ENCODE data around the gene RTN4R.
A peak's percentile ranks its signal among the peaks of the same experiment; 100 is the strongest.
"Not testable (repeated sequence)": the region's sequence is repeated elsewhere in the genome, so short reads cannot be mapped to it uniquely, and the experiment has no call there.

Gene RTN4R

DNA sequence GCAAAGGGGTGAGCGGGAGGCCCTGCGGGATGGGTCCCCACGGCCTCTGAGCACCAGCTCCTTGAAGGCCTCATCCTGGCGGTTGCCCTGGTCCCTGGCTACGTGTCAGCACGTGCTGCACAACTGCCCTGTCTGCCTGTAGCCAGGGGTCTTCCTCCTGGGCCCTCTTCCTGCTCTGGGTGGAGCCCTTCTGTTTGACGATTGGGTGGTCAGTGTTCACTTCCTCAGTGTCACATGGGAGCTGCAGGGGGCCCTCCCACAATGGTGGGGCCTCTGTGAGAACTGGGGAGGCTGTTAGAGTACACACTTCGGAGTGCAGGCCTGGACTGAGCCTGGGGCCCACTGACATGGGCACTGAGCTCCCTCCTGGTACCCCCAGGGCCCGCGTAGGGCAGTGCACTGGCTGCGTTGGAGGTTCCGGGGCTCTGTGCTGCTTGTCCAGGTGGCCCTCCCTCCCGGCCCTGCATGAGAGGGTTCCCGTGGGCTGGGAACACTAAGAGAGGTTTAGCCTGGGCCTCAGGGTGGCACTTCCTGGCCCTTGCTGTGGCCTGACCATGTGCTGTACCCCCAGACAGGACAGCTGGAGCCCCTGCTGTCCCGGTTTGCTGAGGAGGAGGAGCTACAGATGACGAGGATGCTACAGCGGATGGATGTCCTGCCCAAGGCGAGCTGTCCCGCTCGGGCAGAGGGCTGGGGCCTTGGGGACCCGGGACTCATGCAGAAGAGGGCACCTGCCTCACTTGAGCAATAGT is 38.0 kb upstream of the RTN4R start:
- DNase-seq (ENCODE audit: low spot score), result no peak

DNA sequence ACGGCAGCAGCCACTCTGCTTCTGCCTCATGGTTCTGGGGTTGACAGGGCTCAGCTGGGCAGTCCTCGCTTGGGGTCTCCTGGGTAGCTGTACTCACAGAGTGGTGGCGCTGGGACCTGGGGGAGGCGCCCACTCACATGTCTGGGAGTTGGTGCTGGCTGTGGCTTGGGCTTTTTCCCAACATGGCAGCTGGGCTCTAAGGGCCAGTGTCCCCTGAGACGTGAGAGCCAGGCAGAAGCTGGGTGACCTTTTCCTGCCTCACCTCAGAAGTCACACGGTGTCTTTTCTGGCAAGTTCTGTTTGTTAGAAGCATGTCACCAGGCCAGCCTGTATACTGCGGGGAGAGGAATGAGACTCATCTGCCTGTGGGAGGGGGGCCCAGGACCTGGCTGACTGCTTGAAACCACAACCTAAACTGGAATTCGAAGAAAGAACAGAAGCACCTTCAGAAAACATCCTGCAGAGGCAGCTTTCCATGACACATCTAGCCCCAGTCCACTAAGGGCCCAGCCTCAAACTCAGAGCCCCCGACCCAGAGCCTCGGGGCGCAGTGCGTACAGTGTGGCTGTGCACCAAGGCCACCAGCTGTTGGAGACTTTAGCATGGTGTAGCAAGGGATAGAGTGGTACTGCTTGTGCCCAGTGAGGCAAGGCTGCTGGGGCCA is 37.2 kb upstream of the RTN4R start:
- not testable (repeated sequence) for DNase-seq (ENCODE audit: low spot score)

DNA sequence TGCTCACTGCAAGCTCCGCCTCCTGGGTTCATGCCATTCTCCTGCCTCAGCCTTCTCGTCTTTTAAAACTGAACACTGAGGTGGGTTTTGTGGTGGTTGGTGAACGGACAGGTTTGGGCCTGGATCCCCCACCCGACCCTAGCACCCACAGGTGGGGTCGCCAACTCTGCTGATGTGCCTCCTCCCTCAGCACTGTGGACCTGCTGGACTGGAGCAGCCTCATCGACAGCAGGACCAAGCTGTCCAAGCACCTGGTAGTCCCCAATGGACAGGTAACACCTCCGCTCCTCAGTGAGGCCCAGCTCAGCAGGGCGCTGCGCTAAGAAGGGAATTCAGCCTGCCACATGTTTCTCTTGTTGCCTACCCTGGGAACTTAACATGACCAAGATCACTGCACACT is 36.5 kb upstream of the RTN4R start:
- no peak for DNase-seq (ENCODE audit: low spot score)

DNA sequence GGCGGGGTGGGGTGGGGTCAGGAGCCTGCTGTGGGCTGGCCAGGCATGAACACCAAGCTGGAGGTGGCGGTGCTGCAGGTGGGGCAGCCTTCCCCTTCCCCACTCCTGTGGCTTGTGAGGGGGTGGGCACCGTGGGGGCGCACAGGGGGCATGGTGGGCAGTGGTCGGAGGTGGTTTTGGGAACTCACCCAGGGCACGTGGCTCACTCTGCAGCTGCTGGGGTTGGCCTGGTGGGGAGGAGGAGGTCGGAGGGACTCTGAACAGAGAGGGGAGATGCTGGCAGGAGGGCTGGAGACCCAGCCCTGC is 35.1 kb upstream of the RTN4R start:
- DNase-seq (ENCODE audit: low spot score), result not testable (repeated sequence)

DNA sequence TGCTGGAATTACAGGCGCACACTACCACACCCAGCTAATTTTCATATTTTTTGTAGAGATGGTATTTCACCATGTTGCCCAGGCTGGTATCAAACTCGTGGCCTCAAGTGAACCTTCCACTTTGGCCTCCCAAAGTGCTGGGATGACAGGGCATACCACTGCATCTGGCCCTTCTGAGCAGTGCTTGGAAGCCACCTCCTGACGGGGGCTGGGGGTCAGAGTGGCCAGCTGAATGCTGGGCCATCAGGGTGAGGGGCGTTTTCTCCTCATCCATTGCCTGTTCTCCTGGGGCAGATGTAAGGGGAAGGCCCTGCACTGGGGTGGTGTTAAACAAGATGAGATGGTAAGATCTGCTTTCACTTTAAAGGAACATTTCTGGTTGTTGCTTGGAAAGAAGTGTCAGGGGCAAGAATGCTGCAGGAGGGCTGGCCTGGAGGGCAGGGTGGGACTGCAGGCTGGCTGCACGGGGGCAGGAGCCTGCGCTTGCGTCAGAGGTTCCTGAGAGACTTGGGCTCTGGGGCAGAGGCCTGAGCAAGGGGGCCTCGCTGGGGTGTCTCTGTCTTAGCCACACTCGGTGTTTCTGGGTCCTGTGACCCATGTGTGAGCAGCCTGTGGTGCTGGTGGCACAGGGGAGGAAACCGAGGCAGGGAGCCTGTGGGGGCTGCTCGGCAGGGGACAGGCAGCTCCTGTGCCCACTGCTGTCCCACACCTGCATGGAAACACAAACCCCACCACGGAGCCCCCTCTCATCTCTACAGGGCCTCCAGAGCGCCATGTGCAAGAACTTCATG is 34.5 kb upstream of the RTN4R start:
- no peak for DNase-seq (ENCODE audit: low spot score)

DNA sequence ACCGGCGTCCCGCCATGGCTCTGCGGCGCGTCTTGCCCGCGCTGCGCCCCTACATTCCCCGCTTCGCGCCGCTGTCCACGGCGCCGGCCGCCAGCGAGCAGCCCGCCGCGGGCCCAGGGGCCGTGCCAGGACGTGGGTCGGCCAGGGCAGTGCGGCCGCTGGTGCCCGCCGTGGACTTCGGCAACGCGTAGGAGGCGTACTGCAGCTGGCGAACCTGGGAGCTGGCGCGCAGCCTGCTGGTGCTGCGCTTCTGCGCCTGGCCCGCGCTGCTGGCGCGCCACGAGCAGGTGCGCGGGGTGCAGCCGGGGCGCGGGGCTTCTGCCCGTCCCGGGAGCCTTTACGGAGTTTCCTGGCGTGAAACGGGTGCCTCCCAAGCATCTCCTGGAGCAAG is 31.6 kb upstream of the RTN4R start:
- DNase-seq (ENCODE audit: low spot score), result no peak

DNA sequence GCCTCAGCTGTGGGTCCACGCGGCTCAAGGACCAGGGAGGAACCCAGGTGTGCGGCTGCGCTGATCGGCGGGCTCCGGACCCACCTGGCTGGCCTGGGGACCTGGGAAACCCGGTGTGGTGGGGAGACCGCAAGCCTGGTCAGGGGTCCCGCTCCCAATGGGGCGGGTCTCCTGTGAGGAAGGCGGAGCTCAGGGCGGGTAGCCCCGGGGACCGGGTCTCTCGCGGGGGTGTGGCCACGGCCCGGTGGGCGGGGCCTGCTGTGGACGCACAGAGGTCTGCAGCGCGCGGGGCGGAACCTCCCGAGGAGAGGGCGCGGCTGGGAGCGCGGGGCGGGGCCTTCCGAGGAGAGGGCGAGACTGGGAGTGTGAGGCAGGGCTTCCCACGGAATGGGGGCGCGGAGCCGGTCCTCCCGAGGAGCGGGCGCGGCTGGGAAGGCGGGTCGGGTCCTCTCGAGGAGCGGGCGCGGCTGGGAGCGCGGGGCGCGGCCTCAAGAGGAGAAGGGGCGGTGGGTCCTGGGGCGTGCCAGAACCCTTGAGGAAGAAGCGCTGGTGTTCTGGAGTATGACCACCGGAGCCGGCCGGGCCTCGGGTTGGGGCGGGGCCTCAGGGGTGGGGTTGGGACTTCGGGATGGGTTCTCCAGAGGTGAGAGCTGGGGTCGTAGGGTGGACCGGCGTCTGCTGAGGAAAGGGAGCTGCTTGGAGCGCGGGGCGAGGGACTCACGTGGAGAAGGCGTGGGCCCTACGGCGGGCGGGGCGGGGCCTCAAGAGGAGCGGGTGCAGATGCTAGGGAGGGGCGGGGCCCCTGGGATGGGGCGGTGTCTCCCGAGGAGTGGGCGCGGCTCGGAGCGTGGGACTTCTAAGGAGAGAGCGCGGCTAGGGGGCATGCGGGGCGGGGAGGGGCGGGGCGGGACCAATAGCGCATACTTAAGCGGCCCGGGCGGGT is 31.0 kb upstream of the RTN4R start:
- peak; percentile 95 for DNase-seq (ENCODE audit: low spot score)

DNA sequence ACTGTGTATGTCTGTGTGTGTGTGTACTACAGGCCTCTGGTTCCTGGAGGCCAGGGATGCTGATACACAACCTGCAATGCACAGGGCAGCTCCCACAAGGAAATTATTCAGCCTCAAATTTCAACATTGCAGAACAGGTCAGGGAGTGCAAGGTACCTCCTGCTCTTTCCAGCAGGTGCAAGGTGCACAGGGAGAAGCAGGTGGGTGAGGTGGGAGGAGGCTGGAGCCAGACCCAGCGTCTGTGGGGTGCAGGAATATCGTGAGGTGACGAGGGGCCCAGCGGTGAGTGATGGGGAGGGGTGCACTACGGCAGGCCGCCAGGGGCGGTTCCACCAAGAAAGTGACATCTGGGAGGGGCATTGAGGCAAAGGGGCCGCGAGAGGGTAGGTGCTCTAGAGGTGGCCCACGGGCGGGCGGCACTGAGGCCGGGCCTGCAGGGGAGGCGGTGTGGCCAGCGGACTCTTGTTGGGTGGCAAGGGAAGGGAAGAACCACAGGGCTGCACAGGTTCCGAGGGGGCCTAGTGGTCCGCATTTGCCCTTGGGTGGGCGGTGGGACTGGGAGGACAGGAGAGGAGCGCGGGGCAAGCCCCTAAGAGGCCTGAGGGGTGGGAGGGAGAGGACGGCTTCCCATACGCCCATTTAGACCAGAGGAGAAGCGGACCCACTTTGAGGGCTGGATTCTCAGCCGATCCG is 30.1 kb upstream of the RTN4R start:
- DNase-seq (ENCODE audit: low spot score), result no peak

DNA sequence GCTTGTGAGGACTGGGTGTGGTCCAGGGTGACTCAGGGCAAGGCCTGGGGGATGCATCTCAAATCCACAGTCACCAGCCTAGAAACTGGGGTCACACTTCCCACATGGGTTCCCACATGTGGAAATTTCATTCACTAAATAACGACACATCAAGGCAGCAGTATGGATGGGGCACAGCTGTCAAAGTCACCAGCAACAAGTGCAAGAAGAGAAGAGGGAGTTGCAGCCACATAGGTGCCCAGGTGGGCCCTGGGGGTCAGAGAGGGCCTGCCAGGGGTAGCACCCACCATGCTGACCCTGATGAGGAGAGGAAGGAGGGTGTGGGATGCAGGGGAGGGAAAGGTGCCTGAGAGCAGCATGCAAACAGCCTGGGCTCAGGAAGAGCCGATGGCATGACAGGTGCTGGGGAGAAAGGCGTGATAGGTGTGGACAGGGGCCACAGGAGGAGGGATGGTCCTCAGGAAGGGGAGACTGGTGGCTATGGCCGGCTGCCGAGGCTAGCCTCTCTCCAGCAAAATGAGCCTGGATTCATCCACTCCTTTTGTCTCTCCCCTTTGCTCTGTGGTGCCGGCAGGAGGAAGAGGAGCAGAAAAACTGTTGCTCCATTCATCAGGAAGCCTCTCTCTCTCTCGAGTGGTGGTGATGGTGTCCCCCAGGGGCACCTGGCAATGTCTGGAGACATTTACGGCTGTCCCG is 29.4 kb upstream of the RTN4R start:
- no peak for DNase-seq (ENCODE audit: low spot score)

DNA sequence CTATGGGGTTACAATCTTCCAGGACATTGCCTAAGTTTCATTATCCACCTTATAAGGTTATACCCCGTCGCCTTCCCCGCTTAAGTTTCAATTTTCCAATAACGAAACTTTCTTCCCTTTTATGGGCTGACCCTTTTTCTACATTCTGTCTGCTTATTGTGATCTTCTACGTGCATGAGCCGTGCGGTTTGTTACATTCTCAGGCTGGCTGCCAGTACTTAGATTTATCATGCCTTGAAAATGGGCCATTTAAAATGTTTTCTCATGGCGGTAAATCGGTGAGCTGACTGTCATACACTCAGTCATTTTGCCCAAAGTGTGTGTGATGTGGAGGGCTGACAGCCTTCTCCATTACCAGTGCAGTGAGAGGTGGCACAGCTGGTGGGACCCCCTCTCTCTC is 28.5 kb upstream of the RTN4R start:
- DNase-seq (ENCODE audit: low spot score), result no peak

DNA sequence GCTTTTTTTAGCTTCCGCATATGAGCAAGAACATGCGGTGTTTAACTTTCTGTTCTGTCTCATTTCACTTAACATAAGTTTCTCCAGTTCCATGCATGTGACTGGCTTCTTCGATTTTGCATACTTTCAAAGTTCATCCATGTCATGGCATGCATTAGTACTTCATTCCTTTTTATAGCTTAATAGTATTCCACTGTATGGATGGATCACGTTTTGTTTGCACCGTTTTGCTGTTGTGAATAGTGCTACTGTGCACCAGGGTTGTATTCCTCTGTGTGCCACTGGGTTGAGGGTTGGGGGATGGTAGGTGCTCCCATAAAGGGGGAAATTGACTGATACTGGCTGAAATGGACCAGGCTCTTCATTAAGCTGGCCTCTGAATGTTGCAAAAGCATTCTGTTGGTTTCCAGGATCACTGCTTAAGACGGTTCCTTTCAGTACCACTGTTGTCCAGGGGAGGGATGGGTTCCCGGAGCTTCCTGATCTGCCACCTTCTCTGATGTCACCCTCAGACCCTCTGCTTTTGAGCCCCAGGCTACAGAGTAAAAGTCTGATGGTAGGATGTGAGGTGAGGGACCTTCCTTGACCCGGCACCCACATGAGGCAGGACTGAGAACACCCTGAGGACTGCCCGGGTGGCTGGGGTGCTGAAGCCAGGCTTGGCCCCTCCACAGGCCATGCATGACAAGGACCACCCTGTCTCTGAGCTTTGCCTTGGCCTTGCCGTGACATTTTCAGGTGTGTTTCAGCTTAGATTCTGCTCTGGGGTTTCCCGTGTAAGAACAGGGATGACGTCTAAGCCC is 27.3 kb upstream of the RTN4R start:
- no peak for DNase-seq (ENCODE audit: low spot score)

DNA sequence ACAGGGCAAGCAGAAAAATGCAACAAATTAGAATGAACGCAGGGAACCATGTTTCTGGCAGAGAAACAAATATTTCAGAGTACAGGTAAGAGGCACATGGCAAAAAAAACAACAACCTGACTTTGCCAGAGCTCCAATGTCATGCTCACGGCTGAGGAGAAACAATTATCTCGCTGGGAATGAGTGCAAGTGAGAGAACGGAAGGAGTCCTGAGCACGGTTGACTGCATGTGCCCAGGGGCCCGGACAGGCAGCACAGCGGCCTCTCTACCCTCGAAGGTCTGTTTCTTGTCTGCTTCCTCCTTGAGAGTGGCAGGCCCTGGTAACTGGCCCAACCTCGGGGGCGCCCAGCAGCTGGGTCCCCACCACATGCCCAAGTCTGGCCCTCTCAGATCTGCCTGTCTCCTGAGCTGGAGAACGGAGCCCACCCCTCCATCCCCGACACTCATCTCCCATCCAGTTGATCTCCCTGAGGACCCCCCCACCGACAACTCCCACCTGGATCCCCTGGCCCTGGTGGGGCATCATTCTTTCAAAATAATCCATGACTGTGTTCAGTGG is 24.6 kb upstream of the RTN4R start:
- no peak for DNase-seq (ENCODE audit: low spot score)

DNA sequence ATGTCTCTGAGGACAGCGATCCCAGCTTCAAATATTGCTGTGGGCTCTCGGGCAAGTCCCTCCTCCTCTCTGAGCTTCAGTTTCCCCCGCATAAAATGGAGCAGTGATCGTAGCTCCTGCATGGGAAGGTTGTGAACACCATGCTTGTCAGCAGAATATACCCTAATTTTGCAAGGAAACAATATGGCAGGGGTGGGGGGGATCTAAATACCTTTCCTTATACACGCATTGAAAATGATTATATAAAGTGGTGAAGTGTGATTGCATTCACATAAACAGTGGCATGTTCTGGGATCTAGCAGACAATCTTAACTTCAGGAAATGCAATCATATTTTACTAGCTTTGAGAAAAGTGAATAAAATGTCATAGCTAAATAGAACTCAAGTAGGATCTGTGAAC is 24.0 kb upstream of the RTN4R start:
- no peak for DNase-seq (ENCODE audit: low spot score)

DNA sequence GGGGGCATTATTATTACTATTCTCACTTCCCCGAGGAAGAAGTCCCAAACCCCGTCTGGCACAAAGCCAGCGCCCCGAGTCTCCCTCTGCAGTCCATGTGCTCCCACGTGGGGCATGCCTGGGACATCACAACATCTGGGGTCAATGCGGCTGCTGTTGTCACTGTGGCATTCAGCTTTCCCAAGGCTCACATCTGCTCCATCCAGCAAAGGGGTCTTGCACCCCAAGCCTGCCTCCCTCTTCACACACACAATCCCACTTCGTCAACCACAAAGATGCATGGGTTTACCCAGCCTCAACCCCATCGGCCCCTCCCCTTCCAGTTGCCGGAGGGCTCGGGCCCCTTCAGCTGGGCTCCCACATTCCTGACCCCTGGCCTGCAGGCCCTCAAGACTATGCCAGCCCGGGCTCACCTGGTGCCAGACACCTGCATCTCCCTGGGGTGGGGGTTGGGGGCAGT is 23.5 kb upstream of the RTN4R start:
- DNase-seq (ENCODE audit: low spot score), result no peak

DNA sequence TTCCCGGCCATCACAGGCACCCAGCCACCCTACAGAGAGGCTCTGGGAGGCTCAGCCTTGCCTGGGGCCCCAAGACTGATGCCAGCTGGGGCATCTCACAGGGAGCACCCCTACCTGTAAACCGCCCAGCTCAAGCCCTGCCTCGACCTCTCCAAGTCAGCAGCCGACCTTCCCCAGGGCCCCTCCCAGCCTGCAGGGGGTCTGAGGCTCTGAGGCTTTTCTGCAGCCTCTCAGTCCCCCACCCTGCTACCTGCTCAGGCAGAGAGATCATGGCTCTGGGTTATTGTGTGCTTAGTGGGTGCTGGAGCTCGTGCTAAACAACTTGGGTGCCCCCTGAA is 23.1 kb upstream of the RTN4R start:
- DNase-seq (ENCODE audit: low spot score), result no peak

DNA sequence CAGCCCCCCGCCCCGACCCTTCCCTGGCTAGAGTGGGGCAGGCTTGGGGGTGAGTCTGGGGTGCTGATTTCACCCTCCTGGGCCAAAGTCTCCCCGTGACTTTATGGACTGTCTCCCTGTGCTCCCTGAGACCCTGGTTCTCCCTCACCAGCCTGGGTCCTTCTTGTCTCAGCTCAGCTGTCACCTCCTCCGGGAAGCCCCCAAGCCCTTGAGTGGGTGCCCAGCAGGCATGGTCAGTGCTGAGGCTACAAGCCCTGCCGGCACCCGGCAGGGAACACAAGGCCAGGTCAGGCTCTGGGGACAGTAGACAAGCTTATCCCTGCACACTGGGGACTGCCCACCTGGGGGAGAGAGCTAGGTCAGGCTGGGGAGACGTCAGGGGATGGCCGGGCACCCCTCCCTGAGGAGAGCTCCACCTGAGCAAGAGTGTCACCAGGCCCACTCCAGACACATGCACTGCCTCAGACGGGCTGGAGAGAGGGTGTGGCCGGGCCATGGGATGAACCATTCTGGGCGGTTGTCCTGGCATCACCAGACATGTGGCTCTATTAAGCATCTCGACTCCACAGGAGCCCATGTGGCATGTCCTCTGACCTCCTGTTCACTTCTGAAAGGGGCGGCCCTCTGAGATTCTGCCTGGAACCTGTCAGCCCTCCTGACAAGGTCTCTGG is 22.6 kb upstream of the RTN4R start:
- no peak for DNase-seq (ENCODE audit: low spot score)

DNA sequence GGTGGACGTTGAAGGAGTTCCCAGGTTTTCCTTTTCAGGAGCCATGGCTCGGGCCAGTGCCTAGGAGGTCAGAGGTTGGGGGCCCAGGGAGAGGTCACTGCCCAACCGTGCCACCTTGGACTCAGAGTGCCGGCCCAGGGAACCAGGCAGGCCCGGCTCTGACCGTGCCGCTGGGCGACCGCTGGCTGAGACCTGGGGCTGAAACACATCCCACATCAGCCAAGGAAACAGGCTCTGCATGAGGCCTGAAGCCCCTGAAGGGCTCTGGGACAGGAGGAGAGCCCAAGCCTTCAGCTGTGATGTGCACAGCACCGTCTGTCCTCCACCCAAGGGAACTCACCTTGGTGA is 21.9 kb upstream of the RTN4R start:
- DNase-seq (ENCODE audit: low spot score), result no peak

DNA sequence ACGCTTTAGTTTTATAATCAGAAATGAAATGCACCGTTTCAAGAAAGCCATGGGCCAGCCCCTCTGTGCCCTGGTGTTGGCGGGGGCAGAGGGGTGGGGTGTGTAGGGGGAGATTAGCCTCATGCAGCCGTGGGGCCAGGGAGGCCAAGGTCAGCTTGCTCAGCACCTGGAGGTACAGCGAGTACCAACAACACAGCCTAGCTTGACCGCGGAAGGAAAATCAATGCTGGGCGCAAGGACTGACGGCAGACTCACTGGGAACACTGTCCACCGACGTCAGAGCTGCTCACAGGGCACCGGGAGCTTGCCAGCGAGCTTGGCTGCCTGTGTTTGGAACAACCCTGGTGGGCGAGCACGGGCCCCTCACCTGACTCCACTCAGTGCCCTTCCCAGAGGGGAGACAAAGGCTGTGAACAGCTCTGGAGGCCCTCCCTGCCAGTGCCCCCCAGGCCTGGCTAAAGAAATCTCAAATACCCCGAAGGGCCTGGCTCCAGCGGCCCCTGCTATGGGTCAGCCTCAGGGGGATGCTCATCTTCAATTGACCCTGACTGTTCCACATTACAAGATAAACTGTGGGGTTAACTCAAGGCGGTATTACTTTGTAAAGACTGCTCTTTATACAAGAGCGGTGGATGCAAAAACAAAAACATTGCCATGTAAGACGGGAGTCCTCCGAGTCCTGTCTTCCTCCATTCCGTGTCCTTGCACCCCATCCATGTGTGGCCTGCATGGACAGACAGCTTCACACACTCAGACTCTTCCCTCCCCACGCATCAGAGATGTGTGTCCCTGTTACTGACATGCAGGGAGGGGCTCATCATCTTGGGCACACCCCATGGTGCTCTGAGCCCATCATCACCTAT is 21.3 kb upstream of the RTN4R start:
- not testable (repeated sequence) for DNase-seq (ENCODE audit: low spot score)
